Measurements from ENCODE around the gene FAM117B. TPM values are rescaled to one million over a fixed set of nuclear protein-coding genes. Genes with fewer than 3 reads are reported as not detected.

FAM117B gene
- total and polyA plus RNA-seq, 2 of the 8 experiments (the other 6 are each of a cell fraction or from before 2014, with no cell fraction given), result 3.9 to 22.6 TPM

- POLR2A ChIA-PET (ENCODE audit: partially characterized antibody), result interaction anchor here (0.5 kb wide), 1 partner anchor 17 kb away, joined by 3 read pairs; no protein-coding TSS in a partner anchor
- no peak overlapping the region for H2BK15ac ChIP-seq (ENCODE audit: low read length)
- no peak for TF ChIP-seq TAF1 (IDR thresholded peaks at IDR 0.05; ENCODE audit: low read depth, low read length)
- H3K56ac ChIP-seq (replicated peaks; ENCODE audit: insufficient read length, low read depth, low read length), result no peak overlapping the region
- no peaks in the 10 kb centered on the region for H4K20me1 ChIP-seq (replicated peaks in 1 of 2; ENCODE audit: control insufficient read depth in 1 of 2, insufficient read depth in 2 of 2, low read length in 2 of 2)
- H3K9ac ChIP-seq (replicated peaks in 1 of 4; ENCODE audit: extremely low read depth in 1 of 4, low read depth in 3 of 4, low read length in 3 of 4), result no peak overlapping the region
- DNase-seq (ENCODE audit: low read depth in 1 of 2, low spot score in 2 of 2) (no peak), FAIRE-seq (no peak)
- H3K18ac ChIP-seq (ENCODE audit: extremely low read depth, low read length), result no peak overlapping the region
- H3K27ac ChIP-seq (ENCODE audit: low read depth, low read length), result no peak overlapping the region
- no peak overlapping the region for H3K4me2 ChIP-seq (ENCODE audit: insufficient read depth in 1 of 2, low read depth in 2 of 2, low read length in 2 of 2)
- H3K27me3 ChIP-seq (replicated peaks in 1 of 4; ENCODE audit: control insufficient read depth in 3 of 4, extremely low read depth in 1 of 4, insufficient read depth in 3 of 4, low read length in 3 of 4), result no peaks in the 10 kb centered on the region
- CTCF ChIA-PET (ENCODE audit: partially characterized antibody), result interaction anchor here (0.6 to 2.3 kb wide), 3 partner anchors 20 to 717 kb away, joined by 3 to 6 read pairs (median 3); no protein-coding TSS in a partner anchor
- no peaks in the 10 kb centered on the region for H3K36me3 ChIP-seq (ENCODE audit: control insufficient read depth in 2 of 4, insufficient read depth in 4 of 4, low read length in 3 of 4)
- no peak overlapping the region for H3K23ac ChIP-seq (ENCODE audit: insufficient read length)
- no peaks in the 10 kb centered on the region for H3K23me2 ChIP-seq (ENCODE audit: low read depth, low read length)
- WGBS, 2 experiments (ENCODE audit: extremely low coverage in 1 of 2, insufficient coverage in 1 of 2, insufficient read length in 1 of 2, insufficient replicate concordance in 2 of 2, low coverage in 1 of 2, low lambda C conversion rate in 2 of 2, missing lambda C conversion rate in 1 of 2), result 86% methylated on average over 4 of the region's 4 CpGs; no CpG with 5 or more reads in 1 of the 2 experiments
- H2BK5ac ChIP-seq (ENCODE audit: low read depth, low read length), result no peak overlapping the region
- H4K8ac ChIP-seq (ENCODE audit: extremely low read depth, insufficient read depth, low read length), result no peak overlapping the region
- no peak overlapping the region for H2AFZ ChIP-seq (ENCODE audit: low read length)
- no peak overlapping the region for H4K5ac ChIP-seq (ENCODE audit: insufficient read length, low read depth, low read length)
- H2BK12ac ChIP-seq (ENCODE audit: low read depth, low read length), result no peak overlapping the region
- H3K4me1 ChIP-seq (replicated peaks in 1 of 4; ENCODE audit: control insufficient read depth in 3 of 4, insufficient read depth in 4 of 4, low read length in 3 of 4), result no peaks in the 10 kb centered on the region
- H3K79me2 ChIP-seq (ENCODE audit: control insufficient read depth in 1 of 2, insufficient read depth in 2 of 2, low read length in 2 of 2), result no peaks in the 10 kb centered on the region
- H3K14ac ChIP-seq (ENCODE audit: insufficient read length), result no peak overlapping the region
- H2BK120ac ChIP-seq (replicated peaks; ENCODE audit: low read depth, low read length), result no peak overlapping the region
- no peaks in the 10 kb centered on the region for H3K9me3 ChIP-seq (ENCODE audit: insufficient read depth in 2 of 2, low read depth in 1 of 2, low read length in 1 of 2)
- H3K79me1 ChIP-seq (ENCODE audit: low read depth, low read length), result no peaks in the 10 kb centered on the region
- H3K4me3 ChIP-seq (ENCODE audit: extremely low read depth in 1 of 4, insufficient read depth in 2 of 4, low read depth in 3 of 4, low read length in 4 of 4), result no peak overlapping the region
- no peak overlapping the region for H3K4ac ChIP-seq (replicated peaks; ENCODE audit: insufficient read length, low read depth, low read length)
- no peak overlapping the region for H4K91ac ChIP-seq (replicated peaks; ENCODE audit: insufficient read length, low read length)
- no peak overlapping the region for H2BK20ac ChIP-seq (ENCODE audit: low read length)
- no peak overlapping the region for H2AK5ac ChIP-seq (ENCODE audit: low read depth, low read length)
Measured at GRCh38 chr2:202613479-202613878, 21.3 kb upstream of the FAM117B start.

All from H1 (cell line).